K562 (cell line): ENCODE data around the gene ELL3.
"Not testable (repeated sequence)": the region's sequence is repeated elsewhere in the genome, so short reads cannot be mapped to it uniquely, and the experiment has no call there.

Source experiments
- CTCF ChIP-seq, 3 experiments: IDR thresholded peaks in 2 of 3; conservative IDR thresholded peaks in 1 of 3; 2 replicates each; pipeline ENCODE4 v1.5.1; 2011 to 2012; ENCODE audit warnings: low read length in 3 of 3, mild to moderate bottlenecking in 3 of 3, control low read depth in 2 of 3, improper control_type of control experiment in 1 of 3, inconsistent platforms in 1 of 3, low read depth in 1 of 3, mixed read lengths in 1 of 3, moderate library complexity in 1 of 3; ENCODE audit not compliant: insufficient read depth in 2 of 3
- HMGXB4 ChIP-seq: sonication (generic); formaldehyde crosslinking; IDR thresholded peaks from 2 replicates; pipeline ENCODE4 v1.8.1; 2023; ENCODE audit warnings: mild to moderate bottlenecking, missing genetic modification reagents
- IFI16 ChIP-seq: fragments of 250-450 bp; sonication (Bioruptor Pico); IDR thresholded peaks from 2 replicates; pipeline ENCODE4 v2.1.2; 2022; ENCODE audit warnings: mild to moderate bottlenecking, inconsistent platforms
- PURB ChIP-seq: sonication (generic); formaldehyde crosslinking; IDR thresholded peaks from 2 replicates; pipeline ENCODE4 v1.9.0; 2021; ENCODE audit warnings: low read depth, mild to moderate bottlenecking, missing genetic modification reagents
- RAD21 ChIP-seq, 2 experiments: fragments of 250-450 bp in 1 of 2; fragments of 450-650 bp in 1 of 2; sonication (Bioruptor Pico) in 1 of 2; formaldehyde crosslinking in 1 of 2; IDR thresholded peaks in 1 of 2; conservative IDR thresholded peaks in 1 of 2; 2 replicates each; pipeline versions ENCODE4 v1.4.0 to v1.8.0; 2020 to 2022; ENCODE audit warnings: mild to moderate bottlenecking in 2 of 2, moderate library complexity in 1 of 2
- WHSC1 ChIP-seq: IDR thresholded peaks from one replicate; pipeline ENCODE4 v1.6.1; 2012; ENCODE audit warnings: low read length, control low read depth, inconsistent platforms
- TF ChIP-seq, protein P1 (sequence below): fragments of 150-350 bp; conservative IDR thresholded peaks from 2 replicates; pipeline ENCODE4 v1.6.1; 2014; ENCODE audit warnings: low read length

- TF ChIP-seq PURB (CRISPR knock-in tag); WHSC1; CTCF (IDR thresholded peaks at IDR 0.05 in 2 of 3, conservative IDR thresholded peaks at IDR 0.05 in 1 of 3; ENCODE audit: insufficient read depth in 2 of 3, low read depth in 1 of 3, low read length in 3 of 3); HMGXB4 (CRISPR knock-in tag); IFI16 (CRISPR knock-in tag); RAD21 (CRISPR knock-in tag; conservative IDR thresholded peaks at IDR 0.05 in 1 of 2, IDR thresholded peaks at IDR 0.05 in 1 of 2): not testable (repeated sequence)
- TF ChIP-seq, protein P1, sequence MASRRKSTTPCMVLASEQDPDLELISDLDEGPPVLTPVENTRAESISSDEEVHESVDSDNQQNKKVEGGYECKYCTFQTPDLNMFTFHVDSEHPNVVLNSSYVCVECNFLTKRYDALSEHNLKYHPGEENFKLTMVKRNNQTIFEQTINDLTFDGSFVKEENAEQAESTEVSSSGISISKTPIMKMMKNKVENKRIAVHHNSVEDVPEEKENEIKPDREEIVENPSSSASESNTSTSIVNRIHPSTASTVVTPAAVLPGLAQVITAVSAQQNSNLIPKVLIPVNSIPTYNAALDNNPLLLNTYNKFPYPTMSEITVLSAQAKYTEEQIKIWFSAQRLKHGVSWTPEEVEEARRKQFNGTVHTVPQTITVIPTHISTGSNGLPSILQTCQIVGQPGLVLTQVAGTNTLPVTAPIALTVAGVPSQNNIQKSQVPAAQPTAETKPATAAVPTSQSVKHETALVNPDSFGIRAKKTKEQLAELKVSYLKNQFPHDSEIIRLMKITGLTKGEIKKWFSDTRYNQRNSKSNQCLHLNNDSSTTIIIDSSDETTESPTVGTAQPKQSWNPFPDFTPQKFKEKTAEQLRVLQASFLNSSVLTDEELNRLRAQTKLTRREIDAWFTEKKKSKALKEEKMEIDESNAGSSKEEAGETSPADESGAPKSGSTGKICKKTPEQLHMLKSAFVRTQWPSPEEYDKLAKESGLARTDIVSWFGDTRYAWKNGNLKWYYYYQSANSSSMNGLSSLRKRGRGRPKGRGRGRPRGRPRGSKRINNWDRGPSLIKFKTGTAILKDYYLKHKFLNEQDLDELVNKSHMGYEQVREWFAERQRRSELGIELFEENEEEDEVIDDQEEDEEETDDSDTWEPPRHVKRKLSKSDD: not testable (repeated sequence)
Observed at GRCh38 chr15:43728053-43728725, 48.6 kb downstream of the ELL3 start.
